Tibial nerve (tissue), 4 donors: ENCODE data around the gene COQ10B.

Experiments
- EP300 ChIP-seq, 2 donors: sonication (generic); formaldehyde crosslinking; IDR thresholded peaks; one replicate each; pipeline ENCODE4 v1.6.1; 2017; ENCODE audit warnings: antibody characterized with exemption in 2 of 2, mild to moderate bottlenecking in 1 of 2
- POLR2A ChIP-seq, 2 donors: fragments of 450-650 bp; IDR thresholded peaks; one replicate each; pipeline ENCODE4 v1.6.1; 2017; ENCODE audit warnings: antibody characterized with exemption in 2 of 2, mild to moderate bottlenecking in 2 of 2, moderate library complexity in 2 of 2
- TF ChIP-seq, protein P1 (sequence below), 5 experiments: fragments of 200-600 bp in 3 of 5; fragments of 450-650 bp in 2 of 5; sonication (generic) in 3 of 5; IDR thresholded peaks; one replicate each; pipeline ENCODE4 v1.5.1; 2016 to 2019; ENCODE audit warnings: antibody characterized with exemption in 5 of 5, mild to moderate bottlenecking in 3 of 5, moderate library complexity in 2 of 5

DNA sequence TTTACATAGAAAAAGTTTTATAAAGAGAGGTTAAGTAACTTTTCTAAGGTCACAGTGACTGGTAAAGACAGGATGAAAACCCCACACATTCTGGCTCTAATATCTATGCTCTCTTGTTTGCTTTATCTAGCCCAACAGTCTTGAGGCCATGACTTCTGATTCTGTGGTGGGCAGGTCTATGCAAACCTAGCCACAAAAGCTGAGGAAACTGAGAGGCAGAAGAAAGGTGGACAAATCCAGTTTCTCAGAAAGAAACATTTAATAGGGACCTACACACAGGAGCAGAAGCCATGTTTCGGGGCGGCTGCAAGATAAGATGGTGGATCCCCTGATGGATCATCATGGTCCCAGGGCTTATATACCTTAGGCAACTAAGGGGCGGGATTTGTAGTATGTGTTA, 24.4 kb downstream of the COQ10B start:
- TF ChIP-seq, protein P1, sequence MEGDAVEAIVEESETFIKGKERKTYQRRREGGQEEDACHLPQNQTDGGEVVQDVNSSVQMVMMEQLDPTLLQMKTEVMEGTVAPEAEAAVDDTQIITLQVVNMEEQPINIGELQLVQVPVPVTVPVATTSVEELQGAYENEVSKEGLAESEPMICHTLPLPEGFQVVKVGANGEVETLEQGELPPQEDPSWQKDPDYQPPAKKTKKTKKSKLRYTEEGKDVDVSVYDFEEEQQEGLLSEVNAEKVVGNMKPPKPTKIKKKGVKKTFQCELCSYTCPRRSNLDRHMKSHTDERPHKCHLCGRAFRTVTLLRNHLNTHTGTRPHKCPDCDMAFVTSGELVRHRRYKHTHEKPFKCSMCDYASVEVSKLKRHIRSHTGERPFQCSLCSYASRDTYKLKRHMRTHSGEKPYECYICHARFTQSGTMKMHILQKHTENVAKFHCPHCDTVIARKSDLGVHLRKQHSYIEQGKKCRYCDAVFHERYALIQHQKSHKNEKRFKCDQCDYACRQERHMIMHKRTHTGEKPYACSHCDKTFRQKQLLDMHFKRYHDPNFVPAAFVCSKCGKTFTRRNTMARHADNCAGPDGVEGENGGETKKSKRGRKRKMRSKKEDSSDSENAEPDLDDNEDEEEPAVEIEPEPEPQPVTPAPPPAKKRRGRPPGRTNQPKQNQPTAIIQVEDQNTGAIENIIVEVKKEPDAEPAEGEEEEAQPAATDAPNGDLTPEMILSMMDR (IDR thresholded peaks at IDR 0.05), result no peak
- TF ChIP-seq EP300 (IDR thresholded peaks at IDR 0.05) (no peak), POLR2A (IDR thresholded peaks at IDR 0.05) (no peak)
